HG02885 (cell line): ENCODE results near the gene MMP1.
A peak's percentile ranks its signal among the peaks of the same experiment; 100 is the strongest.

Source experiments
- ATAC-seq: cut with Tn5 transposase; IDR thresholded peaks from one replicate; pipeline ENCODE4 v1.9.1; 2021; ENCODE audit warnings: mild to moderate bottlenecking; ENCODE audit not compliant: unreplicated experiment, poor library complexity

Gene MMP1

DNA sequence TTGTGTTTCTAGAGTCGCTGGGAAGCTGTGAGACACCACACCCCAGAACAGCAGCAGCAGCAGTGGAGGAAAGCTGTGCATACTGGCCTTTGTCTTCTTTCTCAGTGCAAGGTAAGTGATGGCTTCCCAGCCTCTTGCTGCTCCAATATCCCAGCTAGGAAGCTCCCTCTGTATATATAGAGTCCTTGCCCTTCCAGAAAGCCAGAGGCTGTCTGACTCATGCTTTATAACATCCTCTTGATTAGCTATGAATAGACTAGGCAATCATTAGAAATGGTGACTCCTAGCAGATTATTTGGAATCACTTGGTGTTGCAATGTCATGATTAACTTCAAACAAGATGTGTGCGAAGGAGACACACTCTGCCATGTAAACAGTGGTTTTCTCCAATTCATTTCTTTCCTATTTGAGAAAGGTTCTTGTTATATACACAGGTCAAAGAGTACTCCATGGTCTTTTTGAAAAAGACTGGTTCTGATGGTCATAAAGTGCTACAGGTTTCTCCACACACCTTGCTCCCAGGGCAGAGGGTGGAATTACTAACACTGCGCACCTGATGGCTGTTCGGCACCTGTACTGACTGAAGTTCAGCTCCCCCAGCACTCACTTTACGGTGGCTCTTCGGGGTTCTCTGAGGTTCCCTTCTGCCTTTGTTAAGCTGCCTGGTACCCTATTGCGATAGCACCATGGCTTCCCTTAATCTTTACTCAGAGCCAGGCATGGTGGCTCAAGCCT lies at the start of gene MMP1:
TSS of gene MMP1 (minus strand) at position 149 of the 735 bp plus-strand sequence. CDS start at position 81, 68 bp downstream.
- ATAC-seq = no peak

DNA sequence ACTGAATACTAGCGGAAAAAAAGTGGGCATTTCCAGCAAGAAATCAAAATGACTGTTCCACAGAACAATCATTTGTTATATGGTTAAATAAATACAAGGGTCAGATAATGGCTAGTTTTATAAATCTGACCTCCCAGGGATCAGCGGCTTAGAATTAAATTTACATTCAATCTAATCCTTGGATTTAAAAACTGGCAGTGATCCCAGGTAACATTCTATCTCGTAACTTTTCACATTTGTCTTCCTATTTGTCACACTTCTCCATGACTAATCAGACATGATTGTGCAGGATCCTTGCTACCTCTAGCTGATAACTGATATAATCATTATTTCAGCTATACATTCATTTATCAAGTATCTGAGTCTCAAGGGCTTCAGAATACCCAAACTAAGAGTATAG lies 48.3 kb upstream of the MMP1 start:
- no peak for ATAC-seq

DNA sequence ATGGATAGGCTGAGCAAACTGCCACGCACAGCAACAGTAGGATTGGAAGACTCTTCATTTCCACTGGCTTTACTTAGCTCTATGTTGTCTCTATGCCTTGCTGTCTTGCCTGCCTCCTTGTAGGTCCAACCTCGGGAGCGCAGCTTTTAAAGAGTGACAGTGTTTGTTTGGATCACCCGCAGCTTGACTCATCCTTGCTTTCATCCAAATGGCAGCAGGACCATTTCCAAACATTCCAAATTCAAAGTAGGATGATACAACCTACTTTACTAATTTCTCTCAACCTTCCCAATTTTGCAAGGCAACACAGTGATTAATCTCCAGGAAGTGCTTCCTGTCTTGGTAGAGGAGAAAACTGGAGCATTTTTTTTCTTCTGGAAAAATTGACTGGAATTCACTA lies 45.5 kb upstream of the MMP1 start, which contains the start of gene MMP3:
TSS of gene MMP3 (minus strand) at position 121 of the 400 bp plus-strand sequence. CDS start at position 58, 63 bp downstream.
- no peak for ATAC-seq

DNA sequence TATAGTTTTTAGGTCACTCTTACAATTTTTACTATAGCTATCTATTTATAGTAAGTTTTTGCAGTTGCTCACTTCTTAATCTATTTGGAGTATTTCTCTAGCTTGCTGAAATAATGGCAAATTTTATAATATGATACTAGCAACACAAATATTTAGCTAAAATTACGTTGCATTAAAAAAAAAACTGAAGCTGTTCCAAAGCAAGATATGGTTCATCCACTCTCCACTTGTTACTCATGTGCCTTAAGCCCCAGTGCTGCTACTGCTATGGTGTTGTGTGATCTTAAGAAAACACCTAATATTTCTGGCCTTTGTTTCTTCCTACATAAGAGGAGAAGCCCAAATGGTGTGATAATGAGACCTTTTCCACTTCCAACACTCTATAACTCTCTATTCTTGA lies 45.0 kb upstream of the MMP1 start:
- no peak for ATAC-seq

DNA sequence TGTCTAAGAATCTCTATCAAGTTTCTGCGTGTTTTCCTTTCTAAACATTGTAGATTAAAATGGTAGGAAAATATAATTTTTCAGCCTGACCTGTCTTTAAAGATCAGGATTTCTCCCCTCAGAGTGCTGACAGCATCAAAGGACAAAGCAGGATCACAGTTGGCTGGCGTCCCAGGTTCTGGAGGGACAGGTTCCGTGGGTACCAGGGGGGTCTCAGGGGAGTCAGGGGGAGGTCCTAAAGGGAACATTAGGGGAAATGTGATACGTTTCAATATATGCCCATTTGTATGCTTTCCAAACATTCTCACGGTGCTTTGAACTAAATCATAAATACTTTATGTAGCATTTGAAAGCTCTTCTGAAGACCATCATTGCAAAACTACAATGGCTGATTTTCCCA lies 42.1 kb upstream of the MMP1 start:
- no peak for ATAC-seq

DNA sequence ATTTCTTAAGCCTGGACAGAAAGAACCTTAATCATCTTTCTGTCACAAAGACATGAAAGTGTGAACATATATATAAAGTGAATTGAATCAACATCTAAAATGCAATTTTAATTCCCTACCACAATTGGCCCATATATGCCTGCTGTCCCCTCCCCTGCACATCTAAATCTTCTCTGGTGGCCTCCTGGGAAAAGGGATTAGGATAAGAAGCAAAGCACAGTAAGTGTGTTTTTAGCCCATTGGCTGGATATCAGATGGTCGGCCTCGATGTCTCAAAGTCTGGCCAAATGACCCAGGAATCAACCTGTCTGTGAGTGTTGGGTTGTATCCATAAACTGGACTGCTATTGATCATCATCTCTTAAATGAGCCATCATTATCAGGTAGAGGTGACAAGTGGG lies 39.7 kb upstream of the MMP1 start:
- no peak for ATAC-seq

DNA sequence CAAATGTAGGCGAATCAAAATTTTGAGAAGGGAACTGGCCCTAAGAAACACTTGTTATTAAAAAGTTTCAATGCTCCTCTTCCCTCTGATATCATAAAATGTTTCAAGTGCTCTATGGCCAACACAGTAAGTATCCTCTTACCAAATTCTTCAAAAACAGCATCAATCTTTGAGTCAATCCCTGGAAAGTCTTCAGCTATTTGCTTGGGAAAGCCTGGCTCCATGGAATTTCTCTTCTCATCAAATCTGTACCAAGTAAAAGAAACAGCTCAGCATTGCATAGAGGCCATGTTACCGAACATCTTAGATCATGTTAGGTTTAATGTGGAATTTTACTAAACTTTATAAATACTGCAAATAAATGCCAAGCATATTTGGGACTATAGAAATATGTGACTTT lies 39.2 kb upstream of the MMP1 start:
- ATAC-seq = no peak

DNA sequence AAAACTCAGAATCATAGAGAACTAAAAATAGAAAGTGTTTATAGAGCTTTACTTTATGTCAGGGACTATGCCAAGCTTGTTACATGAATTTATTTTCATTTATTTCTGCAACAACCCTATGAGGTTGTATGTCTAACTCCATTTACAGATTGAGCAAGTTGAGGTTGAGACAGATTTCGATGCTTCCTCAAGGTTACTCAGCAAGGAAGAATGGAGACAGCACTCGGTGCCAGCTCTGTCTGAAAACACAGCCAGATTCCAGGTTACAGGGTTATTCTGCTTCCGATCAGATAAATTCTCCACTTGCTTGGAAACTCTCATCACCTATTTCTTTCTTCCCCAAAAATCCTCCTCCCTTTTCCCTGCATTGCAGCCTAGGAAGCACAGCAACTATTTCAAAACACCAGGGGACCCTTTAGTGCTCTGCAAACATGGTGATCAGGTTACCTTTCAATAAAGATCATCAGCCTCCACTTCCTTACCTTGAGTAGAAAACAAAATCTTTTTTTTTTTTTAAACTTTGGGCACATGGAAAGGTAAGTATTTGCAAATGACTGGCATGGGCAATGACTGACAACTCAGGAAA lies 38.4 kb upstream of the MMP1 start:
- ATAC-seq = no peak

DNA sequence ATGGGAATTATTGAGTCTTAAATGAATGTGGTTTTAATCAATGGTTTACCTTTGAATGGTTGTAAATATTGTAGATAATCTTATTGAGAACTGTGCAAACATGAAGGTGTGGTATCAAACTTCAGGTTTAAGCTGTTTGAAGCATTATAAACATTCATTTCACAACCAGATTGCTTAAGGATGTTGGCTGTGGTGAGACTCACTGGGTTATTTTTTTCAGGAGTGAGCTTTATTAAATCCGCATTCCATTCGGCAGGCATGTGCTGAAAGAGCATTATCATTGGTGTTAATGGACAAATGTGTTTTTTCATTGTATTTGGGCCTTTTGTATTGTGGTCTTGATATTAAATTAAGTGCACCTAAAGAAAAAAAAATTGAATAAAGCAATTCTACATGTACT lies 35.8 kb upstream of the MMP1 start:
- ATAC-seq = no peak

DNA sequence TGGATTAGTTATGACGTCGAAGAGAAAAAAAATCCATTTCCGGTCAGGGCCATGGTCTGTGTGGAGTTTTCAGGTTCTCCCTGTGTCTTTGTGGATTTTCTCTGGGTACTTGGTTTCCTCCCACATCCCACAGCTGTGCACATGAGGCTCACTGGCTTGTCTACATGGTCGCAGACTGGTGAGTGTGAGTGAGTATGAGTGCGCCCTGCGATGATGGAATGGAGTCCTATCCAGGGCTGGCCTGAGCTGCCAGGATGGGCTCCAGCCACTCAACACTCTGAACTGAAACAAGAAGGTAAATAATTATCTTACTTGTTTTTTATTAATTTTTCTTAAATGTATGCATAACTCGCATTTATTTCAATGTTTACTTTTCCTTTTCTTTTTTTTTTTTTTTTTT lies 34.7 kb upstream of the MMP1 start:
- no peak for ATAC-seq

DNA sequence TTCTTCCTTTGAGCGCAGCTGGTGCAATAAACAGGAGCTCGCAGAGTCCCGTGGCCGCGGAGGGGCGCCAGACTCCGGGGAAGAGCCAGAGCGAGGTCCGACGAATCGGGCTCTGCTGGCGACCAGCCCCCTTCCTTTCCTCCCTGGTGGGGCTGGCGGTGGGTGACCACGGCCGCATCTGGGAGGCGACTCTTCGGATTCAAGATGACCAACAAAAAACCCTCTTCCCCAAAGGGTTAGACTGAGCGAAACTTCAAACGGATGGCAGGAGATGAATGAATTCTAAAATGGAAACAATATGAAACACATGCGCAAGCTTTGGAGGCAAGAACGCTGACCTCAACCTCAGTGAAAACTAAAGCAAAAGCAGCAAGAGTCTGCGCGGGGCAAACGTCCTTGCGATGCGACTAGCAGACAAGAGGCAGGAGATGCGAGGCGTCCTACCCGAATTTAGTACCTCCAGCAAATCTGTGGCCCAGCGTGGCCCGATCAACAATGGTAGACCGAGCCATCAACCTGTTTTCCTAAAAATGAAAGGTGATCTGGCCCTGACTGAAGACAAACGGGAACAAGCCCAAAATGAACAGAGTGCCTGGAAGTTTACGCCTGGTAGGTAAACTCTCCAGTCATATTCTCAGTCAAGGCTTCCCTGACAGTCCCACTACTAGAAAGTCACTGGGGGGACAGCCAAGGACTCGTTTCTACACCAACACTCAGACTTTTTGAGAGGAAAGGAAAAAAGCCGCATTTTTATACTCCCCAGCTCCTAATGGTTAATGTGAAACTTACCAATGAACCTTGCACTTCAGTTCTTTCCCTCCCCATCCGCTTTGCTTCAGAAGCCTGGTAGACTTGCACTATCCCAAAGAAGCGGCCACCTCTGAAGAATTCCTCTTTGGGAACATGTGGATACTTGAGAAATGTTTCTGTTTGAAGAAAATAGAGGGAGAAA lies 33.8 kb upstream of the MMP1 start:
- ATAC-seq = peak; percentile 63

DNA sequence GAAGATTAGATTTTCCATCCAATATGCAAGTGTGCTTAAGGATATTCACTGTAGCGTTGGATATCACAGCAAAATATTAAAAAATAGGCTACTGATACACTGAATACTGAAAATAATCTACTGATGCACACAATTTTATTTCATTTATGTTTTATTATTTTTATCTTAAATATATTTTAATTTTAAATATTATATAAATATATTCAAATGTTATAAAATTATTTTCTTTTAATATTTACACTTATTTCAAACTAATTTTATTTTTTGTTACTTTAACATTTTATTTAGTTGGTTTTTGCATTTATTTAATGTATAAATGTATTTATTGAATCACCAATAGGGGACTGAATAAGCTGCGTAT lies 33.1 kb upstream of the MMP1 start:
- no peak for ATAC-seq

DNA sequence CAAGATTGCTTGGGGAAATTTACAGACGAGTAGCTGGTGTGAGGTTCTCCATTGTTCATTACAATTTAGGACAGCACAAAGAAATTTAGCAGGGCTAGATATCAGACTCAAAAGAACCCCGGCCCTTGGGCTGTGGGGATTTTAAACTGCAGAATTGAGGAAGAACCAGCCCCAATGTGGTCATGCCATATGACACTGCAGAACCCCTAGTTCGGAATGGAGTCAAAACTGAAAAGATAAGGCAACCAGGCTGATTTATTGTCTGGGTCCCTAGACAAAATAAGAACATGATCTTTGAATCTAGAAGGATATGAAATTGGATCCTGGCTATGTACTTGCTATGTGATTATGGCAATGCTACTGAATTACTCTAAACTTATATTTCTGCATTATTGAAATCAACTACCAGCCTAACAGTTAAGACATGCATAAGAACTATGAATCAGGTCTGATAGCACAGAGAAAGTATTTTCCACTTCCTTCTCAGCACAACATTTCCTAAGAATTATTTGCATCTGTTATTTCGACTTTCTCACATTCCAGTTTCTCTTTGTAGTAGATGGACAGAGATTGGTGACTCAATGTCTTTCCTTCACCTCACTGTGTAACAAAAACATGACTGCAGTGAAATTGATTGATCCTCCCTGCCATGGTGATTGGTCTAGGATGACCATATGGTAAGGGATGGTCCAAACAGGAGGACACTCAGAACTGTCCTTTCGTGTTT lies 32.2 kb upstream of the MMP1 start:
- no peak for ATAC-seq

DNA sequence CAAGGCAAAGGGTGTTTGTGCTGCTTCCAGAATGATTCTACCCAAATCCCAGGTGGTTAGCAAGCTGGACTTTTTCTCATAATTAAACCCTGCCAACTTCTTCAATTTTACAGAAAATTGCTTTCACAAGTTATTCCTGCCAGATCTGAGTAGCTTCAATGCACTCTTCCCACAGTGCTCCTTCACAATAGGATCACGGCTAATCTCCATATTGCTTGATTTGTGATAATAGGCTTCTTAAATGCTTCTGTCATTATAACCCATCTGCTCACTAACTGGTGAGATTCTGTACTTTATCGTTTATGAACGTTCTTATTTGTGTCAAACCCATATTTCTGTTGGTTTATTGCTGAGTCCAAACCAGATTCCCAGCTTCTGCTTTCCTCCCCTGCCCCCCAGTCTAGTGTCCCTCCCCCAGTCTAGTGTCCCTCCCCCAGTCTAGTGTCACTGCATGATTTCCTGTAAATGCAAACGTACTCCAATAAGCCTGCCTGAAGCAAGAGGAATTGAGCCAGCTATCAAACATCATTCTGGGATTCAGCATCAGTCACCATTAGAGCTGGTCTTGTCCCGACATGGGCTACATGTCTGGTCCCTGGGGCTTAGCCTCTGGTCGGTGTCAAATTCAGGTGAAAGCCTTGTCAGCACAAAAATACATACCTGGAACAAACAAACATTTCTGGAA lies 31.5 kb upstream of the MMP1 start:
- ATAC-seq = no peak

DNA sequence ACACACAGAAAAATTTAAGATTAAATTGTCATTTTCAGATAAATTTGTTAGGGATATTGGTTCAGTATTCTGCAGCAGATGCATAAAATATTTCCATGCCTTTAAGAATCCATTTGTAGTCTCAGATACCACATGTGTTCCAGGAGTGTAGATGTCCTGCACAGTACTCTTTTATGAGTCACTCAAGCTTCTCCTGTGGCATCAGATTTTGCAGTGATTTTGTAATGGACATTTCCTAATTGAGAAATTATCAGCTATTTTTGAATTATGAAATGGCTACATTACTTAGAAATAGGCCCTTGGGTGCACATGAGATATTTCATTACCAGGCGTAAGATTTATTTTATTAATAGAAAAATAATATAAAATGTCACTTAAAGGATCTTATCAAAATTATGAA lies 26.6 kb upstream of the MMP1 start:
- no peak for ATAC-seq

DNA sequence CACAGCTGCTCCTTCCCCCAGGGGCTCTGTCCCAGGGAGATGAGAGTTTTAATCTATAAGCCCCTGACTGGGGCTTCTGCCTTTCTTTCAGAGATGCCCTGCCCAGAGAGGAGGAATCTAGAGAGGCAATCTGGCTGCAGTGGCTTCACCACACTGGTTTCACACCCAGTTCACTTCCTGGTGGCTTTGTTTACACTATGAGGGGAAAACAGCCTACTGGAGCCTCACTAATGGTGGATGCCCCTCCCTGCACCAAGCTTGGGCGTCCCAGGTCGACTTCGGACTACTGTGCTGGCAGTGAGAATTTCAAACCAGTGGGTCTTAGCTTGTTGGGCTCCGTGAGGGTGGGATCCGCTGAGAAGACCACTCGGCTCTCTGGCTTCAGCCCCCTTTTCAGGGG lies 21.5 kb upstream of the MMP1 start:
- no peak for ATAC-seq

DNA sequence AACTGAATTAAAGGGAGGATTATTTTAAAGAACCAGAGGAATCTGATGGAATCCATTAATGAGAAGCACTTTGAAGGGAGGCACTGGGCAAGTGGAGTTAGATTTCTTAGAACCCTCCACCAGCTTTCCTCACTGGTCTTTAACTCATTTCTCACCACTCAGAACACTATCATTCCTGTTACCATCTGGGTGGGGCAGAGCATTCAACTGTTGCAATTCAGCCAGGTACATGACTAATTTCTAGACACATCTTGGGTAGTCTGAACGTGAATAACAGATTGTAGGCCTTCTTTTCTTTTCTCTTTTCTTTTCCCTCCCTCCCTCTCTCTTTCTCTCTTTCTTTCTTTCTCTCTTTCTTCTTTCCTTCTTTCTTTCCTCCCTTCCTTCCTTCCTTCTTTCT lies 15.5 kb upstream of the MMP1 start:
- no peak for ATAC-seq

DNA sequence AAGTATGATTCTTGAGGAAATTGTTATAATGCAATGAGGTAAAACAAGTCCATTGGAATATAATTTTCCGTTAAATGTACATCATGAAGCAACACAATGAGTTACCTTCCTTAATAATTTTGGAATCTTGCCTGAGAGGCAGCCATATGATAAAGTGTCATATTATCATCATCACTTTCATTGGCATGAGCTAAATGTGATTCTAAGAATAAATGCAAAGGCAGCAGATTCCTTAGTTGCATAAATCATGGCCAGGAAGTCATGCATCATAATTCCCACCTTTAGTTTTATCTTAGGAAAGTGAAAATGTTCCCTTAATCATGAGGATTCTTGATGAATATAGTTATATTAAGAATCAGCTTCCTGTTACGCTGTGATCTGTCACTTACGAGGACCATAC lies 14.2 kb upstream of the MMP1 start:
- no peak for ATAC-seq

DNA sequence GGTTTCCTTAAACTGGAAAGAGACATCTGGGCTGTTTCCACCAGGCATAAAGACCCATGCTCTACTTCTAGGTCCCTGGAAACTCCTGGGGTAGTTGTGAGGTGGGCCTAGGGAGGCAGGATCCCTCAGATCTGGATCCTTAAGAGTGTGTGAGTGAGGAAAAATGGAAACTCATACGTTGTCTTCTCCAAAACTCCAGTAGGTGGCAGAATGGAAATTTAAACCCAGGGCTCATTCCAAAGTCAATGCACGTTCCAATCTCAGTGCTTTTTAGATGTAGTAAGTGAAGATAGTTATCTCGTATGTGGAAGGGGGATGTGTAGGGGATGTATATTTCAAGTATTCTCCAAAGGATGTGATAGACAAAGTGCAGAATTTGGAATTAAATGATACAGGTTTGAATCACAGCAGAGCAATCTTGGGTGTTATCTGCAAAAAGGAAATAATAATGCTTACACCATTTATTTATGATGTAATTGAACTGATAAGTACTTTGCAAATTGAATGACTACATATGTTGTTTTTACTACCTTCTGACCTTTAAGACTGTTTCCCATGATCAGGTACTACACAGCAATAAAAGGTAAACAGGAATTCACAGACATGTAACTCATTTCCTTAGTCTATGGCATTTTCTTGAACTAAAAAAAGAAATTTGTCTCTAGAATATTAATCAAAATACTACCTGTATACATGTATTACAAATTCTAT lies 13.1 kb upstream of the MMP1 start:
- ATAC-seq = no peak
